Activated CD4-positive, alpha-beta T cell treated with anti-CD3 and anti-CD28 coated beads for 36 hours (primary cell): ENCODE measurements around the gene LAMA3. TPM values are rescaled to one million over a fixed set of nuclear protein-coding genes. Genes with fewer than 3 reads are reported as not detected.

Source experiments
- ATAC-seq: fragments of 200-7000 bp; cut with Tn5 transposase; one replicate; pipeline ENCODE4 v1.10.0; 2021; ENCODE audit warnings: mild to moderate bottlenecking, moderate library complexity
- CTCF ChIA-PET: fragments of 350-600 bp; sonication (Branson Sonifier 250); formaldehyde crosslinking; loops from one replicate; lab custom pipeline; 2021; ENCODE audit warnings: antibody characterized with exemption; lab: Charles Lee
- POLR2A ChIA-PET: fragments of 350-600 bp; sonication (Branson Sonifier 250); formaldehyde crosslinking; loops from one replicate; lab custom pipeline; 2021; ENCODE audit warnings: antibody characterized with exemption, inconsistent platforms; lab: Charles Lee
- DNase-seq: peaks from one replicate; pipeline ENCODE4 v3.0.0-alpha.2; 2020
- H3K27ac Mint-ChIP-seq: one replicate; pipeline ENCODE4 v1.8.0; 2021; ENCODE audit warnings: mixed read lengths
- H3K27me3 Mint-ChIP-seq: one replicate; pipeline ENCODE4 v1.8.0; 2021; ENCODE audit warnings: mixed read lengths
- H3K36me3 Mint-ChIP-seq: one replicate; pipeline ENCODE4 v1.8.0; 2021; ENCODE audit warnings: low read depth, mixed read lengths
- H3K4me1 Mint-ChIP-seq: one replicate; pipeline ENCODE4 v1.8.0; 2021; ENCODE audit warnings: mixed read lengths
- H3K4me3 Mint-ChIP-seq: one replicate; pipeline ENCODE4 v1.8.0; 2021; ENCODE audit warnings: mild to moderate bottlenecking, moderate library complexity, mixed read lengths
- H3K9me3 Mint-ChIP-seq: one replicate; pipeline ENCODE4 v1.8.0; 2021; ENCODE audit warnings: low read depth, mixed read lengths
- intact Hi-C, 2 experiments: fragments of 100-400 bp; cut with DNase I in 1 of 2; cut with micrococcal nuclease in 1 of 2; formaldehyde crosslinking; loops; one replicate each; pipeline versions ENCODE4 v1.14.2 to v1.15.1; 2022 to 2024; cut with DNase I, micrococcal nuclease
- total RNA-seq, 2 experiments: library from RNA; stranded (reverse); gene quantifications; one replicate each; pipeline ENCODE4 v1.2.3, GENCODE V29; 2021

LAMA3 gene
- total RNA-seq, 2 experiments from 2014 or later: 0.07 to 0.09 TPM

- no peaks in the 10 kb centered on the region for H3K27me3 Mint-ChIP-seq
- DNase-seq (peak; percentile 55), ATAC-seq (peak; percentile 92)
- peaks cover 2% of the 10 kb centered on the region for H3K36me3 Mint-ChIP-seq
- no peak overlapping the region for H3K4me3 Mint-ChIP-seq
- intact Hi-C loops: loop anchor here (1.0 to 5.0 kb wide), 8 partner anchors 14 to 104 kb away; partner anchors contain the start of gene TTC39C (in 2 of the 2)
- ChIA-PET CTCF (interaction anchor here (1.1 kb wide), 1 partner anchor 44 kb away, joined by 3 read pairs; no protein-coding TSS in a partner anchor), POLR2A (no interaction called here)
- peaks cover 3% of the 10 kb centered on the region for H3K9me3 Mint-ChIP-seq
- H3K27ac Mint-ChIP-seq: no peak overlapping the region
- peaks cover 52% of the 10 kb centered on the region for H3K4me1 Mint-ChIP-seq
Observed at GRCh38 chr18:23972453-23972852, 283.2 kb downstream of the LAMA3 start.

- H3K4me3 Mint-ChIP-seq: no peak overlapping the region
- no peak for ATAC-seq
- peaks cover 5% of the 10 kb centered on the region for H3K9me3 Mint-ChIP-seq
- CTCF ChIA-PET: interaction anchor here (1.2 kb wide), 1 partner anchor 14 kb away, joined by 3 read pairs; no protein-coding TSS in a partner anchor
- peaks cover 4% of the 10 kb centered on the region for H3K27me3 Mint-ChIP-seq
- no peak for DNase-seq
- POLR2A ChIA-PET: no interaction called here
- peaks cover 26% of the 10 kb centered on the region for H3K4me1 Mint-ChIP-seq
- intact Hi-C loops: no loop called here
- no peak overlapping the region for H3K27ac Mint-ChIP-seq
- peaks cover 2% of the 10 kb centered on the region for H3K36me3 Mint-ChIP-seq
Observed at GRCh38 chr18:23977103-23977502, 287.9 kb downstream of the LAMA3 start.

- ChIA-PET CTCF (interaction anchor here (0.8 to 1.1 kb wide), 3 partner anchors 10 to 104 kb away, joined by 3 read pairs; no protein-coding TSS in a partner anchor), POLR2A (interaction anchor here (0.6 kb wide), 1 partner anchor 33 kb away, joined by 3 read pairs; no protein-coding TSS in a partner anchor)
- DNase-seq (no peak), ATAC-seq (peak; percentile 75)
- H3K4me1 Mint-ChIP-seq: peaks cover 23% of the 10 kb centered on the region
- no peak overlapping the region for H3K27ac Mint-ChIP-seq
- H3K4me3 Mint-ChIP-seq: no peak overlapping the region
- peaks cover 2% of the 10 kb centered on the region for H3K36me3 Mint-ChIP-seq
- peaks cover 4% of the 10 kb centered on the region for H3K27me3 Mint-ChIP-seq
- peaks cover 5% of the 10 kb centered on the region for H3K9me3 Mint-ChIP-seq
- intact Hi-C loops: no loop called here
Observed at GRCh38 chr18:23977719-23978483, 288.6 kb downstream of the LAMA3 start.

- POLR2A ChIA-PET: no interaction called here
- no peak for ATAC-seq
Observed at GRCh38 chr18:23981369-23981980, 292.2 kb downstream of the LAMA3 start.

GRCh38 chr18:23982155-23983079 lies 293.2 kb downstream of the LAMA3 start:
- intact Hi-C loops: no loop called here
- peak; percentile 21 for DNase-seq
- Mint-ChIP-seq H3K27me3 (peaks cover 4% of the 10 kb centered on the region), H3K36me3 (no peaks in the 10 kb centered on the region), H3K27ac (no peak overlapping the region), H3K4me1 (peaks cover 35% of the 10 kb centered on the region), H3K9me3 (peaks cover 2% of the 10 kb centered on the region), H3K4me3 (no peak overlapping the region)
- ChIA-PET CTCF (interaction anchor here (1.5 kb wide), 1 partner anchor 13 kb away, joined by 3 read pairs; no protein-coding TSS in a partner anchor), POLR2A (no interaction called here)
- ATAC-seq: no peak

More at GRCh38 chr18:23981369-23981980, 292.2 kb downstream of the LAMA3 start:
- H3K27ac Mint-ChIP-seq: no peak overlapping the region
- H3K9me3 Mint-ChIP-seq: peaks cover 5% of the 10 kb centered on the region
- no peak for DNase-seq
- CTCF ChIA-PET: interaction anchor here (1.2 kb wide), 1 partner anchor 378 kb away, joined by 3 read pairs; no protein-coding TSS in a partner anchor
- no peak overlapping the region for H3K4me3 Mint-ChIP-seq
- H3K36me3 Mint-ChIP-seq: peaks cover 2% of the 10 kb centered on the region
- H3K27me3 Mint-ChIP-seq: peaks cover 4% of the 10 kb centered on the region
- intact Hi-C loops: no loop called here
- peaks cover 29% of the 10 kb centered on the region for H3K4me1 Mint-ChIP-seq

GRCh38 chr18:23983112-23983511 lies 293.9 kb downstream of the LAMA3 start:
- H3K27me3 Mint-ChIP-seq: peaks cover 4% of the 10 kb centered on the region
- intact Hi-C loops: no loop called here
- H3K9me3 Mint-ChIP-seq: no peaks in the 10 kb centered on the region
- no peak overlapping the region for H3K27ac Mint-ChIP-seq
- ChIA-PET POLR2A (no interaction called here), CTCF (interaction anchor here (1.5 kb wide), 1 partner anchor 12 kb away, joined by 3 read pairs; no protein-coding TSS in a partner anchor)
- DNase-seq: no peak
- no peak overlapping the region for H3K4me3 Mint-ChIP-seq
- H3K36me3 Mint-ChIP-seq: no peaks in the 10 kb centered on the region
- ATAC-seq: no peak
- peaks cover 33% of the 10 kb centered on the region for H3K4me1 Mint-ChIP-seq

GRCh38 chr18:23986600-23987359 lies 297.5 kb downstream of the LAMA3 start:
- ATAC-seq: peak; percentile 84
- Mint-ChIP-seq H3K27ac (no peak overlapping the region), H3K4me1 (peaks cover 50% of the 10 kb centered on the region), H3K4me3 (no peak overlapping the region), H3K9me3 (no peaks in the 10 kb centered on the region), H3K27me3 (peaks cover 4% of the 10 kb centered on the region), H3K36me3 (no peaks in the 10 kb centered on the region)
- ChIA-PET CTCF (interaction anchor here (0.5 to 1.4 kb wide), 3 partner anchors 78 to 267 kb away, joined by 3 read pairs; no protein-coding TSS in a partner anchor), POLR2A (no interaction called here)
- DNase-seq: peak; percentile 23
- intact Hi-C loops: loop anchor here (1.0 to 2.0 kb wide), 3 partner anchors 14 to 43 kb away; no protein-coding TSS in a partner anchor

GRCh38 chr18:23990474-23991410 lies 301.5 kb downstream of the LAMA3 start:
- ChIA-PET CTCF (interaction anchor here (1.0 to 1.4 kb wide), 3 partner anchors 8 to 17 kb away, joined by 3 to 8 read pairs (median 3); no protein-coding TSS in a partner anchor), POLR2A (no interaction called here)
- H3K4me1 Mint-ChIP-seq: peaks cover 66% of the 10 kb centered on the region
- no peaks in the 10 kb centered on the region for H3K36me3 Mint-ChIP-seq
- ATAC-seq: no peak
- H3K27ac Mint-ChIP-seq: no peak overlapping the region
- H3K27me3 Mint-ChIP-seq: peaks cover 1% of the 10 kb centered on the region
- no peaks in the 10 kb centered on the region for H3K9me3 Mint-ChIP-seq
- intact Hi-C loops: no loop called here
- H3K4me3 Mint-ChIP-seq: no peak overlapping the region
- no peak for DNase-seq

GRCh38 chr18:23992089-23992940 lies 303.1 kb downstream of the LAMA3 start:
- DNase-seq (peak; percentile 57), ATAC-seq (peak; percentile 95)
- Mint-ChIP-seq H3K4me3 (no peak overlapping the region), H3K27ac (peak overlapping the region; percentile 60), H3K27me3 (peaks cover 3% of the 10 kb centered on the region), H3K36me3 (no peaks in the 10 kb centered on the region), H3K9me3 (no peaks in the 10 kb centered on the region), H3K4me1 (peaks cover 51% of the 10 kb centered on the region)
- ChIA-PET POLR2A (interaction anchor here (0.7 kb wide), 1 partner anchor 194 kb away, joined by 3 read pairs; no protein-coding TSS in a partner anchor), CTCF (interaction anchor here (1.1 to 1.7 kb wide), 3 partner anchors 14 to 25 kb away, joined by 3 to 5 read pairs (median 3); no protein-coding TSS in a partner anchor)
- intact Hi-C loops: loop anchor here (1.0 to 2.0 kb wide), 4 partner anchors 20 to 62 kb away; partner anchors contain the start of gene TTC39C (in 1 of the 2)
